A549 (cell line): Measurements from ENCODE around the gene SLC36A2. TPM values are rescaled to one million over a fixed set of nuclear protein-coding genes. Genes with fewer than 3 reads are reported as not detected.

Experiments used
- ATAC-seq, 2 experiments: fragments of 200-7000 bp in 1 of 2; fragments of >200 bp in 1 of 2; cut with Nextera tagmentation in 1 of 2; cut with Tn5 transposase in 1 of 2; 3 replicates each; pipeline versions ENCODE4 v1.8.0 to v1.9.1; 2018 to 2020; ENCODE audit warnings: mild to moderate bottlenecking in 1 of 2, moderate library complexity in 1 of 2
- CTCF ChIA-PET: fragments of 300-600 bp; sonication (Branson Sonifier 250); formaldehyde crosslinking; extraction: SDS; loops from one replicate; lab custom pipeline; 2021; ENCODE audit warnings: antibody characterized with exemption, inconsistent platforms; lab: Yijun Ruan, JAX
- POLR2A ChIA-PET: fragments of 350-600 bp; formaldehyde crosslinking; extraction: SDS; loops from one replicate; lab custom pipeline; 2021; ENCODE audit warnings: antibody characterized with exemption, inconsistent platforms; lab: Yijun Ruan, JAX
- DNase-seq, 2 experiments: peaks; one replicate each; pipeline versions ENCODE4 v3.0.0 to v3.0.0-alpha.2; 2011 to 2016; ENCODE audit warnings: low read depth in 1 of 2, low spot score in 1 of 2
- FAIRE-seq: peaks from 2 replicates; lab custom pipeline; 2011; peaks lifted over from hg19 to GRCh38; lab: Jason Lieb, UNC
- H3K27ac ChIP-seq, 2 experiments: fragments of >200 bp; sonication (Bioruptor Twin); formaldehyde crosslinking; 3 replicates each; pipeline ENCODE4 v1.5.1; 2016 to 2017
- H3K4me1 ChIP-seq: fragments of >200 bp; sonication (Bioruptor Twin); formaldehyde crosslinking; 3 replicates; pipeline ENCODE4 v1.6.1; 2016
- H3K4me2 ChIP-seq: fragments of >200 bp; sonication (Bioruptor Twin); formaldehyde crosslinking; 3 replicates; pipeline ENCODE4 v1.6.1; 2016
- H3K4me3 ChIP-seq: fragments of >200 bp; sonication (Bioruptor Twin); formaldehyde crosslinking; 3 replicates; pipeline ENCODE4 v1.5.1; 2016
- H3K9me3 ChIP-seq: fragments of >200 bp; sonication (Bioruptor Twin); formaldehyde crosslinking; 3 replicates; pipeline ENCODE4 v1.6.1; 2016
- ATOH8 ChIP-seq: fragments of 250-450 bp; sonication (Bioruptor Pico); IDR thresholded peaks from 2 replicates; pipeline ENCODE4 v1.5.0; 2020; ENCODE audit warnings: low read depth, mild to moderate bottlenecking, moderate library complexity
- BCL3 ChIP-seq: fragments of >200 bp; sonication (Bioruptor Twin); formaldehyde crosslinking; IDR thresholded peaks from 3 replicates; pipeline ENCODE4 v1.6.1; 2016
- CEBPB ChIP-seq, 2 experiments: fragments of >200 bp in 1 of 2; sonication (Bioruptor Twin) in 1 of 2; formaldehyde crosslinking in 1 of 2; IDR thresholded peaks; 2 replicates each; pipeline ENCODE4 v1.6.1; 2012 to 2016
- CHD4 ChIP-seq: fragments of 200-600 bp; sonication (generic); IDR thresholded peaks from 2 replicates; pipeline ENCODE4 v1.6.1; 2016; ENCODE audit warnings: antibody characterized with exemption, mild to moderate bottlenecking, borderline replicate concordance
- EP300 ChIP-seq, 2 experiments: fragments of >200 bp; sonication (Bioruptor Twin); formaldehyde crosslinking; IDR thresholded peaks; 2 replicates in 1 of 2; 3 replicates in 1 of 2; pipeline ENCODE4 v1.6.1; 2016 to 2017
- ESRRA ChIP-seq: fragments of 150-350 bp; IDR thresholded peaks from 2 replicates; pipeline ENCODE4 v1.6.1; 2014; ENCODE audit warnings: mild to moderate bottlenecking, low read length, borderline replicate concordance
- HES2 ChIP-seq: fragments of >200 bp; sonication (Bioruptor Twin); formaldehyde crosslinking; IDR thresholded peaks from 2 replicates; pipeline ENCODE4 v1.6.1; 2016
- HEYL ChIP-seq: fragments of 250-450 bp; sonication (Bioruptor Pico); IDR thresholded peaks from 2 replicates; pipeline ENCODE4 v1.8.0; 2021; ENCODE audit warnings: mild to moderate bottlenecking, moderate library complexity
- KDM1A ChIP-seq: fragments of 200-600 bp; sonication (generic); IDR thresholded peaks from 2 replicates; pipeline ENCODE4 v1.6.1; 2016; ENCODE audit warnings: low read depth, mild to moderate bottlenecking
- KDM5A ChIP-seq: fragments of 200-600 bp; sonication (generic); IDR thresholded peaks from 2 replicates; pipeline ENCODE4 v1.6.1; 2016; ENCODE audit warnings: antibody characterized with exemption, mild to moderate bottlenecking
- MAZ ChIP-seq: fragments of 150-350 bp; IDR thresholded peaks from 2 replicates; pipeline ENCODE4 v1.6.1; 2014; ENCODE audit warnings: antibody characterized with exemption, low read depth, low read length, borderline replicate concordance
- NR3C1 ChIP-seq: fragments of >200 bp; sonication (Bioruptor Twin); formaldehyde crosslinking; IDR thresholded peaks from 3 replicates; pipeline ENCODE4 v1.6.1; 2017
- PHF8 ChIP-seq: fragments of 200-600 bp; sonication (generic); IDR thresholded peaks from 2 replicates; pipeline ENCODE4 v1.6.1; 2016; ENCODE audit warnings: low read depth, mild to moderate bottlenecking, antibody characterized with exemption, moderate library complexity, borderline replicate concordance
- POLR2AphosphoS2 ChIP-seq: conservative IDR thresholded peaks from 2 replicates; pipeline ENCODE4 v1.6.1; 2012; ENCODE audit warnings: low read length, improper control_type of control experiment, inconsistent platforms
- RARB ChIP-seq: fragments of 250-450 bp; sonication (Bioruptor Pico); IDR thresholded peaks from 2 replicates; pipeline ENCODE4 v1.8.0; 2021; ENCODE audit warnings: mild to moderate bottlenecking, moderate library complexity
- RNF2 ChIP-seq: fragments of 200-600 bp; sonication (generic); IDR thresholded peaks from 2 replicates; pipeline ENCODE4 v1.6.1; 2016; ENCODE audit warnings: low read depth, mild to moderate bottlenecking, antibody characterized with exemption, moderate library complexity, borderline replicate concordance
- ZNF302 ChIP-seq: fragments of 250-450 bp; sonication (Bioruptor Pico); IDR thresholded peaks from 2 replicates; pipeline ENCODE4 v1.9.0; 2021; ENCODE audit warnings: inconsistent platforms, mild to moderate bottlenecking, moderate library complexity
- ZSCAN20 ChIP-seq: fragments of 250-450 bp; sonication (Bioruptor Pico); IDR thresholded peaks from 2 replicates; pipeline ENCODE4 v1.8.0; 2022; ENCODE audit warnings: mild to moderate bottlenecking, moderate library complexity
- WGBS: methylation state at CpG from one replicate; pipeline ENCODE4 v1.1.6; 2017; ENCODE audit errors: missing lambda C conversion rate; 5-methylcytosine and 5-hydroxymethylcytosine counted together
- polyA plus RNA-seq, 4 experiments: library from polyadenylated mRNA; depleted of rRNA in 3 of 4; stranded (reverse); fragments of >200 nt; fragmentation: RNase III in 1 of 4; extraction: RNeasy Plus Mini Kit Qiagen cat#74134 plus additional on column Dnase treatment in 1 of 4; gene quantifications; 2 replicates in 3 of 4; 3 replicates in 1 of 4; pipeline ENCODE4 v1.2.3, GENCODE V29; 2011 to 2017

The SLC36A2 gene
- polyA plus RNA-seq, 2 of the 4 experiments (the other 2 are of a cell fraction) = not detected

- DNase-seq = no peak
- FAIRE-seq = no peak
- H3K9me3 ChIP-seq = no peaks in the 10 kb centered on the region
- no peak for ATAC-seq
- no peak overlapping the region for H3K4me2 ChIP-seq
- no peaks in the 10 kb centered on the region for H3K4me1 ChIP-seq
- no peak overlapping the region for H3K4me3 ChIP-seq
- WGBS = 61% methylated on average over 13 of the region's 13 CpGs
- ChIA-PET POLR2A (interaction anchor here (1.2 kb wide), 1 partner anchor 29 kb away, joined by 3 read pairs; the partner anchor contains the start of gene GM2A), CTCF (interaction anchor here (1.3 kb wide), 2 partner anchors 279 to 371 kb away, joined by 3 read pairs; no protein-coding TSS in a partner anchor)
- TF ChIP-seq HES2 (no peak), CEBPB (IDR thresholded peaks at IDR 0.05) (no peak), NR3C1 (no peak), ZSCAN20 (CRISPR knock-in tag) (no peak), MAZ (no peak), KDM1A (no peak), RNF2 (no peak), BCL3 (no peak)
- no peak overlapping the region for H3K27ac ChIP-seq
These were observed 66.2 kb downstream of the SLC36A2 start for GRCh38 chr5:151281001-151281639.

GRCh38 chr5:151280443-151280842 lies 66.9 kb downstream of the SLC36A2 start:
- no peak for FAIRE-seq

GRCh38 chr5:151278845-151279244 lies 68.5 kb downstream of the SLC36A2 start:
- no peak overlapping the region for H3K4me2 ChIP-seq
- H3K9me3 ChIP-seq = no peaks in the 10 kb centered on the region
- no peak overlapping the region for H3K4me3 ChIP-seq
- H3K27ac ChIP-seq = no peak overlapping the region
- WGBS = 22% methylated on average over 5 of the region's 5 CpGs
- no peaks in the 10 kb centered on the region for H3K4me1 ChIP-seq
- ATAC-seq (no peak; a peak in 1 of 6 replicates), DNase-seq (no peak), FAIRE-seq (no peak)
- CTCF ChIA-PET = interaction anchor here (0.9 to 1.6 kb wide), 3 partner anchors 9 to 63 kb away, joined by 4 read pairs; no protein-coding TSS in a partner anchor
- POLR2A ChIA-PET = no interaction called here
- no peak for TF ChIP-seq MAZ
- TF ChIP-seq RARB = no peak
- TF ChIP-seq ZNF302 (CRISPR knock-in tag) = no peak
- no peak for TF ChIP-seq ESRRA

More at GRCh38 chr5:151280443-151280842, 66.9 kb downstream of the SLC36A2 start:
- Histone ChIP-seq H3K4me1 (no peaks in the 10 kb centered on the region), H3K27ac (no peak overlapping the region)
- CTCF ChIA-PET = no interaction called here
- TF ChIP-seq CHD4 (no peak), ATOH8 (CRISPR knock-in tag) (no peak), EP300 (IDR thresholded peaks at IDR 0.05) (no peak), PHF8 (no peak), HEYL (no peak), POLR2AphosphoS2 (no peak), KDM5A (no peak), BCL3 (no peak)
- TF ChIP-seq, all 56 proteins: peak for 0
- Histone ChIP-seq H3K4me3 (no peak overlapping the region), H3K4me2 (no peak overlapping the region), H3K9me3 (no peaks in the 10 kb centered on the region)
- WGBS = 24% methylated on average over 2 of the region's 2 CpGs
- POLR2A ChIA-PET = interaction anchor here (1.2 kb wide), 1 partner anchor 28 kb away, joined by 3 read pairs; the partner anchor contains the start of gene GM2A
- no peak for ATAC-seq
- no peak for DNase-seq
